Testis (tissue), 3 donors: ENCODE data around the gene IFNGR2. TPM values are rescaled to one million over a fixed set of nuclear protein-coding genes. Genes with fewer than 3 reads are reported as not detected.

Experiments
- DNase-seq: peaks from one replicate; pipeline ENCODE4 v3.0.0-alpha.2; 2019
- H3K27ac ChIP-seq, 2 donors: fragments of 200-600 bp; sonication (generic); one replicate each; pipeline ENCODE4 v1.5.1; 2019
- H3K27me3 ChIP-seq: fragments of 200-600 bp; sonication (generic); one replicate; pipeline ENCODE4 v1.5.1; 2019
- H3K36me3 ChIP-seq: fragments of 200-600 bp; sonication (generic); one replicate; pipeline ENCODE4 v1.5.1; 2017; ENCODE audit warnings: low read depth; ENCODE audit errors: missing control alignments
- H3K4me1 ChIP-seq: fragments of 200-600 bp; sonication (generic); one replicate; pipeline ENCODE4 v1.5.1; 2019
- H3K4me3 ChIP-seq, 2 donors: fragments of 200-600 bp; sonication (generic); one replicate each; pipeline ENCODE4 v1.5.1; 2017 to 2019
- H3K9me3 ChIP-seq: fragments of 200-600 bp; sonication (generic); one replicate; pipeline ENCODE4 v1.5.1; 2017
- CTCF ChIP-seq, 3 experiments: fragments of 450-650 bp in 2 of 3; fragments of 200-600 bp in 1 of 3; sonication (generic) in 1 of 3; IDR thresholded peaks; one replicate each; pipeline ENCODE4 v1.5.1; 2016 to 2019; ENCODE audit warnings: antibody characterized with exemption in 3 of 3, mild to moderate bottlenecking in 2 of 3, moderate library complexity in 1 of 3
- POLR2A ChIP-seq: fragments of 450-650 bp; IDR thresholded peaks from one replicate; pipeline ENCODE4 v1.6.1; 2017; ENCODE audit warnings: antibody characterized with exemption, mild to moderate bottlenecking, moderate library complexity
- WGBS, 2 donors: methylation state at CpG; one replicate each; pipeline ENCODE4 v1.1.5; 2018; 5-methylcytosine and 5-hydroxymethylcytosine counted together
- intact Hi-C: fragments of 100-400 bp; cut with DNase I; formaldehyde crosslinking; loops from one replicate; pipeline ENCODE4 v1.15.1; 2023; ENCODE audit warnings: low total_unique reads
- polyA plus RNA-seq: library from polyadenylated mRNA; stranded (reverse); fragments of 350-450 nt; fragmentation: Illumina TruSeq; extraction: RNeasy Lipid Tissue Mini Kit (QIAGEN cat#74804); gene quantifications from one replicate; pipeline ENCODE4 v1.2.3, GENCODE V29; 2014; ENCODE audit warnings: low read depth, low replicate concordance; ENCODE audit not compliant: insufficient read depth
- total RNA-seq, 2 donors: library from RNA; depleted of rRNA; stranded (reverse); fragments of >200 nt; gene quantifications; one replicate each; pipeline ENCODE4 v1.2.3, GENCODE V29; 2016

Gene IFNGR2
- total and polyA plus RNA-seq, 3 donors from 2014 or later, result 87.6 to 108 (median 91.9) TPM

GRCh38 chr21:33387294-33387693 lies 15.9 kb upstream of the IFNGR2 start:
- Histone ChIP-seq H3K27ac (no peak overlapping the region), H3K36me3 (no peaks in the 10 kb centered on the region), H3K4me3 (no peak overlapping the region), H3K9me3 (no peaks in the 10 kb centered on the region), H3K27me3 (no peaks in the 10 kb centered on the region), H3K4me1 (no peaks in the 10 kb centered on the region)
- TF ChIP-seq CTCF (IDR thresholded peaks at IDR 0.05) (no peak), POLR2A (no peak)
- intact Hi-C loops, result no loop called here
- DNase-seq, result no peak
- WGBS, 2 donors, result 84 to 95% methylated on average over 6 of the region's 6 CpGs

- 83 to 90% methylated on average over 4 of the region's 4 CpGs for WGBS, 2 donors
- no peaks in the 10 kb centered on the region for H3K9me3 ChIP-seq
- no peak overlapping the region for H3K4me3 ChIP-seq
- no peaks in the 10 kb centered on the region for H3K4me1 ChIP-seq
- intact Hi-C loops, result no loop called here
- no peaks in the 10 kb centered on the region for H3K27me3 ChIP-seq
- no peak overlapping the region for H3K27ac ChIP-seq
- H3K36me3 ChIP-seq, result no peaks in the 10 kb centered on the region
- no peak for DNase-seq
- TF ChIP-seq POLR2A (no peak), CTCF (IDR thresholded peaks at IDR 0.05) (no peak)
Measured at GRCh38 chr21:33388188-33388587, 15.0 kb upstream of the IFNGR2 start.

GRCh38 chr21:33390479-33390878 lies 12.7 kb upstream of the IFNGR2 start:
- intact Hi-C loops, result no loop called here
- TF ChIP-seq CTCF (IDR thresholded peaks at IDR 0.05), result no peak
- TF ChIP-seq POLR2A, result no peak
- Histone ChIP-seq H3K27me3 (no peaks in the 10 kb centered on the region), H3K27ac (no peak overlapping the region), H3K9me3 (no peaks in the 10 kb centered on the region), H3K36me3 (no peaks in the 10 kb centered on the region), H3K4me1 (no peaks in the 10 kb centered on the region), H3K4me3 (no peak overlapping the region)
- no peak for DNase-seq
- 83 to 86% methylated on average over 5 of the region's 5 CpGs for WGBS, 2 donors

GRCh38 chr21:33391656-33392055 lies 11.6 kb upstream of the IFNGR2 start:
- Histone ChIP-seq H3K27ac (no peak overlapping the region), H3K27me3 (no peaks in the 10 kb centered on the region), H3K4me1 (no peaks in the 10 kb centered on the region), H3K36me3 (no peaks in the 10 kb centered on the region), H3K4me3 (no peak overlapping the region), H3K9me3 (no peaks in the 10 kb centered on the region)
- intact Hi-C loops, result no loop called here
- 89 to 95% methylated on average over 6 of the region's 6 CpGs for WGBS, 2 donors
- TF ChIP-seq POLR2A, result no peak
- no peak for TF ChIP-seq CTCF (IDR thresholded peaks at IDR 0.05)
- no peak for DNase-seq

GRCh38 chr21:33392284-33392985 lies 10.8 kb upstream of the IFNGR2 start:
- no peak for DNase-seq
- Histone ChIP-seq H3K27ac (no peak overlapping the region), H3K4me1 (no peaks in the 10 kb centered on the region), H3K4me3 (no peak overlapping the region), H3K9me3 (no peaks in the 10 kb centered on the region), H3K27me3 (no peaks in the 10 kb centered on the region), H3K36me3 (no peaks in the 10 kb centered on the region)
- no peak for TF ChIP-seq CTCF (IDR thresholded peaks at IDR 0.05)
- no peak for TF ChIP-seq POLR2A
- intact Hi-C loops, result no loop called here
- 80 to 82% methylated on average over 11 of the region's 11 CpGs for WGBS, 2 donors
